ENCODE results near the gene PPP1R12A.

DNA sequence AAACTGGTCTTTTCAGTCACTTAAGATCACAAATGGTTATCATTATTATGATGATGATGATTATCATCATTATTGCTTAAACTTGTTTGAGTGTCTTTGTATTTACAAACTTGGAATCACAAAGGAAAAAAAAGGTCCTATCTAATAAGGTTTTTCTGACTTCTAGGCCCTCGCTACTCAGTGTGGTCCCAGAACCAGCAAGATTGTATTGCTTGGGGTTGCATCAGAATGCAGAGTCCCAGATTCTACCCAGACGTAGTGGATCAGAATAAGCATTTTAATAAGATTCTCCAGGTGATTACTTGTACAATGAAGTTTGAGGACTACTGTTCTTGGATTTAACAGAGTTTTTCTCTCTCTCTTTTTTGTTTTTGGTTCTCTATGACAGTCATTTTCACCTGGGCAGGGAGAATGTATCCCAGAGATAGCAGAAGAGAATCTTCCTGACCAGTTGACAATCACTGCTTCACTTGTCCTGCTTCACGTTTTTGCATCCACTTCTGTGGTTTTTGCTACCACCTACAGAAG, 29.3 kb upstream of the PPP1R12A start:
- TF ChIP-seq, protein P1, sequence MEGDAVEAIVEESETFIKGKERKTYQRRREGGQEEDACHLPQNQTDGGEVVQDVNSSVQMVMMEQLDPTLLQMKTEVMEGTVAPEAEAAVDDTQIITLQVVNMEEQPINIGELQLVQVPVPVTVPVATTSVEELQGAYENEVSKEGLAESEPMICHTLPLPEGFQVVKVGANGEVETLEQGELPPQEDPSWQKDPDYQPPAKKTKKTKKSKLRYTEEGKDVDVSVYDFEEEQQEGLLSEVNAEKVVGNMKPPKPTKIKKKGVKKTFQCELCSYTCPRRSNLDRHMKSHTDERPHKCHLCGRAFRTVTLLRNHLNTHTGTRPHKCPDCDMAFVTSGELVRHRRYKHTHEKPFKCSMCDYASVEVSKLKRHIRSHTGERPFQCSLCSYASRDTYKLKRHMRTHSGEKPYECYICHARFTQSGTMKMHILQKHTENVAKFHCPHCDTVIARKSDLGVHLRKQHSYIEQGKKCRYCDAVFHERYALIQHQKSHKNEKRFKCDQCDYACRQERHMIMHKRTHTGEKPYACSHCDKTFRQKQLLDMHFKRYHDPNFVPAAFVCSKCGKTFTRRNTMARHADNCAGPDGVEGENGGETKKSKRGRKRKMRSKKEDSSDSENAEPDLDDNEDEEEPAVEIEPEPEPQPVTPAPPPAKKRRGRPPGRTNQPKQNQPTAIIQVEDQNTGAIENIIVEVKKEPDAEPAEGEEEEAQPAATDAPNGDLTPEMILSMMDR (IDR thresholded peaks at IDR 0.05), result no peak
- TF ChIP-seq EZH2 (IDR thresholded peaks at IDR 0.05) (no peak), EZH2phosphoT487 (IDR thresholded peaks at IDR 0.05) (no peak)
